GM12875 (cell line): ENCODE data around the gene NPW.

Experiments used
- H3K4me3 ChIP-seq: one replicate; pipeline ENCODE4 v1.5.1; 2011; ENCODE audit warnings: low read depth, low read length, control low read depth
- TF ChIP-seq, protein P1 (sequence below): IDR thresholded peaks from 2 replicates; pipeline ENCODE4 v1.5.1; 2011; ENCODE audit warnings: low read depth, mild to moderate bottlenecking, control low read depth, inconsistent platforms, low read length, moderate library complexity, borderline replicate concordance; ENCODE audit not compliant: insufficient read depth

The NPW gene

DNA sequence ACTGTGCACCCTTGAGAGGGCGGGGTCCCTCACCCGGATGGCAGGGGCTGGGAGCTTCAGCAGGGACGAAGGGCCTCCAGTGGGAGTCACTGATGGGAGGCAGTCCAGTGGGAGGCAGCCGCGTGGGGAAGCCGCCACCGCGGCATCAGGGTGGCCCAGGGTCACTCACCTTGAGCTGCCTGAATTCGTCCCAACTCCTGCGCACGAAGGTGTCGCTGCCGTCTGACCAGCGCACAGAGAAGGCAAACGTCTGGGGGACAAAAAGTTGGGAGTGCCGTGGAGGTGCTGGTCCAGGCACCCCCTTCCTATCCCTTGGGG is 38.9 kb upstream of the NPW start:
- TF ChIP-seq, protein P1, sequence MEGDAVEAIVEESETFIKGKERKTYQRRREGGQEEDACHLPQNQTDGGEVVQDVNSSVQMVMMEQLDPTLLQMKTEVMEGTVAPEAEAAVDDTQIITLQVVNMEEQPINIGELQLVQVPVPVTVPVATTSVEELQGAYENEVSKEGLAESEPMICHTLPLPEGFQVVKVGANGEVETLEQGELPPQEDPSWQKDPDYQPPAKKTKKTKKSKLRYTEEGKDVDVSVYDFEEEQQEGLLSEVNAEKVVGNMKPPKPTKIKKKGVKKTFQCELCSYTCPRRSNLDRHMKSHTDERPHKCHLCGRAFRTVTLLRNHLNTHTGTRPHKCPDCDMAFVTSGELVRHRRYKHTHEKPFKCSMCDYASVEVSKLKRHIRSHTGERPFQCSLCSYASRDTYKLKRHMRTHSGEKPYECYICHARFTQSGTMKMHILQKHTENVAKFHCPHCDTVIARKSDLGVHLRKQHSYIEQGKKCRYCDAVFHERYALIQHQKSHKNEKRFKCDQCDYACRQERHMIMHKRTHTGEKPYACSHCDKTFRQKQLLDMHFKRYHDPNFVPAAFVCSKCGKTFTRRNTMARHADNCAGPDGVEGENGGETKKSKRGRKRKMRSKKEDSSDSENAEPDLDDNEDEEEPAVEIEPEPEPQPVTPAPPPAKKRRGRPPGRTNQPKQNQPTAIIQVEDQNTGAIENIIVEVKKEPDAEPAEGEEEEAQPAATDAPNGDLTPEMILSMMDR: no peak
- no peak overlapping the region for H3K4me3 ChIP-seq

DNA sequence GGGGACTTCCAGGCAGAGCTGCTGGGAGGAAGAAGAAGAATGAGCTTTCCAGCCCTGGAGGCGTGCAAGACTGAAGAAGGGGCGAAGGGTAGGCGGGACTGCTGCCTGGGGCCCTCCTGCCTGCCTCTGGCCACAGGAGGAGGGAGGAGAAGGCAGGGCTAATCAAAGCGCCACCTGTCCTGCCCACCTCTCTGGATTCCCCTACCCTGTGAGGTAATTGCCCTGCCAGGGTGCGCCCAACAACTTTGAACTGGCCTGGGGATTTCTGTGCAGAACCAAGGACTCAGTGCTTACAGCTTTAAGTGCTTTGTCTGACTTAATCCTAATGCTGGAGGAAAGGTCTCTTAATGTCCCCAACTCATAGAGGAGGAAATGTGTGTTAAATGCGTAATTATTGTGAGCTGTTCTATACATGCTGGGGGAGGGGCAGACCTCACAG is 38.2 kb upstream of the NPW start, which contains the start of gene NOXO1:
Gene NOXO1, minus strand, starts transcription at position 72 of the 439 bp plus-strand sequence. CDS start 290 bp downstream, outside the sequence.
- H3K4me3 ChIP-seq: no peak within 1 kb of the TSS
- TF ChIP-seq, protein P1: no peak

DNA sequence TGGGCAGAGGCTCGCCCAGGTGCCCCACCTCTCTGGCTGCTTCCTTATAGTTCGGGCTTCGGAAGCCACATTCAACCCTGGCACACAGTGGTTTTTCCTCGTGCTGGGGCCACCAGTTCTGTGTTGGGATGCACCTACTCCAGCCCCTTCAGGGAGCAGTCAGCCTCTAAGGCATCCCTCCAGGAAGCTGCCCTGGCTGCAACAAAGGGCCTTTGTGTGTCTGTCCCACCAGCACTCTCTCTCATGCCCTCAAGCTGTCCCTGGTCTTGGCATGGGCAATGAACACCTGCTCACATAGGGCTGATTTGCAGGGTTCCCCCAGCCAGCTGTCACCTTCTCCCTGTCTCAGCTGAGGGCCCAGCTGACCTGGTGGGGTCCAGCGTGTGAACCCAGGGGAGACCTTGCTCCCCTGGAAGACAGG is 37.6 kb upstream of the NPW start:
- no peak overlapping the region for H3K4me3 ChIP-seq
- TF ChIP-seq, protein P1: no peak

DNA sequence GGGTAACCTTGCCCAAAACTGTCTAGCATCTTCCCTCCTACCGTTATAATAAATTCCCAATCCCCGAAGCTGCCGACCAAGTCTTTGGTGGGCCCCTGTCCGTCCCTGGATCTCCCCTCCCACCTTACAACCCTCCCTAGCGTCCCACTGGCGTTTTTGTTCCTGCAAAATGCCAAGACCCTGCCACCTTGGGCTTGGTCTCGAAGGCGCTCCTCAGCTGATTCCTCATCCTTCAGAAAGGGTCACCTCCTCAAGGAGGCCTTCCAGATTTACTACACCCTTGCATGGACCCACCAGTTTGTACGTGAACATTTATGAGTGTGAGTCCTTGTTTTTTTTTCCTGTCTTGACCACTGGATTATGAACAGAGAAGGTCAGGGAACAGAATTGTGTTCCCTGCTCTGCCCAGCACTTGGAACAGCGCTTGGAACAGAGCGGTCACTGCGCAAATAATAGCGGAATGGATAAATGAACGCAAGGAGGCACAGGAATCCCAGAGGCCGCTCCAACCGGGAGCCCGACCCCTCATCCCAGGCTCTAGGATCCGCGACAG is 36.5 kb upstream of the NPW start:
- TF ChIP-seq, protein P1: peak; percentile 26; the same call in 1 of the 2 replicates
- H3K4me3 ChIP-seq: no peak overlapping the region

DNA sequence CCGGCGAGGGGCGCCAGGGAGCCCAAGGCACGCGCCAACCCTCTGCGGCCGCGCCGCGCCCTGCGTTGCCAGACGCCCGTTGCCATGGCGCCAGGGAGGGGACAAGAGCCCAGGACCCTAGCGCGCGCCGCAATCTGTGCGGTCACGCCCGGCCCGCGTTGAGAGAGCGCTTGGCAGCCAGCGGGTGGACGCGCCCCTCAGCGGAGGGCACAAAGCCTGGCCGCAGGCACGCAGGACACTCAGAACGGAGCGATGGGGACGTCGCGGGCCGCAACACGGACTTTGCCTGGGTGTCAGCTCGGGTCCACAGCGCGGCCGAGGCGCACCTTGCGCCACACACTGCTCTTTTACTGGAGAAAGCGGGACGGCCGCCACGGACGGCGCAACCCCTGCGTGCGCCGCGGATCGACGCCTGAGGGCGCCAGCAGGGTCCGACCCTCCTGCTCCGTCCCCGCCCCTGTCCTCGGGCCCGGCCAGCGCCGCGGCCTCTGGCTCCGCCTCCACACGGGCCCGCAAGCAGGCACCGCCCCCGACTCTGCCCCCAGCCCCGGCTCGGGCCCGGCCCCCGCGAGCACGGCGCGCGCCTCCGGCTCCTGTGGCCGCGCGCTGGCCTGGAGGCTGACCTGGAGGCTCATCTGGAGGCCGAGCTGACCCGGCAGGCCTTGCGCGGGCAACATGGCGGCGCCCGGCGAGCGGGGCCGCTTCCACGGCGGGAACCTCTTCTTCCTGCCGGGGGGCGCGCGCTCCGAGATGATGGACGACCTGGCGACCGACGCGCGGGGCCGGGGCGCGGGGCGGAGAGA is 35.8 kb upstream of the NPW start, which contains the start of gene GFER:
Gene GFER, plus strand, starts transcription at position 650 of the 803 bp plus-strand sequence. Its CDS starts 26 bp downstream, at position 676.
- TF ChIP-seq, protein P1: peak; percentile 55
- peak within 1 kb of the TSS; percentile 63 for H3K4me3 ChIP-seq

DNA sequence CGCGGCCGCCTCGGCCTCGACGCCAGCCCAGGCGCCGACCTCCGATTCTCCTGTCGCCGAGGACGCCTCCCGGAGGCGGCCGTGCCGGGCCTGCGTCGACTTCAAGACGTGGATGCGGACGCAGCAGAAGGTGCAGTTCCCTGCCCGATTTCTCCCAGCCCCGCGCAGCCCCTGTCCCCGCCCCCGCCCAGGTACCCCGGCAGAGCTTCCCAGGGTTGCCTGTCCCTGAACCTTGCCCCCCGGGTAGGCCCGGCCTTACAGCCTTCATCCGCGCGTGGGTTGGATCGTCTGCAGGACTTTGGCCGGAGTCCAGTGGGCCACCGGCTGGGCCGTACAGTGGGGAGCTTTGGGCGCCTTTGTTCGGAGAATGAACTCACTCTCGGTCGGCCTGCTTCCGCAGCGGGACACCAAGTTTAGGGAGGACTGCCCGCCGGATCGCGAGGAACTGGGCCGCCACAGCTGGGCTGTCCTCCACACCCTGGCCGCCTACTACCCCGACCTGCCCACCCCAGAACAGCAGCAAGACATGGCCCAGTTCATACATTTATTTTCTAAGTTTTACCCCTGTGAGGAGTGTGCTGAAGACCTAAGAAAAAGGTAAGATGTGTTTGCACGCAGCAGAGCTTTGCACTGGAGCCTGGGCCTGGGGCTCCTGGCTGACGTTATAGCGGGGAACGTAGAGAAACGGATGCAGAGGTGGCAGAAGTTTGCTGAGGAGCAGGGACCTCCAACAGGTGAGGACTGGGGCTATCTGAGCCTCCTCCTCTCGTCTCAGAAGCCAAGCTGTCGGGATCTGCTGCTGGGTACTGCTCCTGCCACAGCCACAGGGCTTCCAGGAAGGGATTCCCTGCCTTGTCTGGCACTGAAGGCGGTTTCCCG is 35.0 kb upstream of the NPW start:
- TF ChIP-seq, protein P1: no peak
- H3K4me3 ChIP-seq: peak overlapping the region; percentile 63
